DND-41 (cell line): Measurements from ENCODE around the gene SOX2.
"Not testable (repeated sequence)": the region's sequence is repeated elsewhere in the genome, so short reads cannot be mapped to it uniquely, and the experiment has no call there.

Source experiments
- ATAC-seq: fragments of 200-7000 bp; cut with Tn5 transposase; 3 replicates; pipeline ENCODE4 v1.9.1; 2021; ENCODE audit warnings: low read depth; ENCODE audit not compliant: insufficient read depth
- DNase-seq: peaks from one replicate; pipeline ENCODE4 v3.0.0-alpha.2; 2020
- H2AFZ ChIP-seq: 2 replicates; pipeline ENCODE4 v1.6.0; 2012; ENCODE audit warnings: low read depth, low read length
- H3K27ac ChIP-seq: 2 replicates; pipeline ENCODE4 v1.5.1; 2012; ENCODE audit warnings: low read length, inconsistent platforms
- H3K27me3 ChIP-seq: fragments of 200-600 bp; sonication (generic); 2 replicates; pipeline ENCODE4 v1.6.0; 2012; ENCODE audit warnings: low read length, mild to moderate bottlenecking, inconsistent platforms; ENCODE audit not compliant: insufficient read depth, poor library complexity
- H3K36me3 ChIP-seq: 2 replicates; pipeline ENCODE4 v1.5.1; 2012; ENCODE audit warnings: low read length, inconsistent platforms; ENCODE audit not compliant: insufficient read depth
- H3K4me1 ChIP-seq: 2 replicates; pipeline ENCODE4 v1.5.1; 2012; ENCODE audit warnings: mild to moderate bottlenecking, low read length; ENCODE audit not compliant: insufficient read depth
- H3K4me2 ChIP-seq: 2 replicates; pipeline ENCODE4 v1.6.0; 2012; ENCODE audit warnings: mild to moderate bottlenecking, moderate library complexity, low read length, inconsistent platforms; ENCODE audit not compliant: insufficient read depth
- H3K4me3 ChIP-seq, 2 experiments: fragments of 200-600 bp in 1 of 2; shearing (Covaris generic) in 1 of 2; 2 replicates each; pipeline ENCODE4 v1.5.1; 2012 to 2016; ENCODE audit warnings: inconsistent platforms in 2 of 2, low read length in 2 of 2, mild to moderate bottlenecking in 2 of 2, low read depth in 1 of 2, moderate library complexity in 1 of 2
- H3K79me2 ChIP-seq: 2 replicates; pipeline ENCODE4 v1.6.0; 2012; ENCODE audit warnings: low read length, inconsistent platforms; ENCODE audit not compliant: insufficient read depth
- H3K9ac ChIP-seq: 2 replicates; pipeline ENCODE4 v1.6.0; 2012; ENCODE audit warnings: low read depth, mild to moderate bottlenecking, inconsistent platforms, low read length, moderate library complexity
- H3K9me3 ChIP-seq: 2 replicates; pipeline ENCODE4 v1.5.1; 2012; ENCODE audit warnings: low read length, moderate library complexity, mild to moderate bottlenecking, inconsistent platforms; ENCODE audit not compliant: insufficient read depth, severe bottlenecking
- H4K20me1 ChIP-seq: 2 replicates; pipeline ENCODE4 v1.6.0; 2012; ENCODE audit warnings: low read length; ENCODE audit not compliant: insufficient read depth
- EZH2 ChIP-seq: IDR thresholded peaks from 3 replicates; pipeline ENCODE4 v1.6.1; 2012; ENCODE audit warnings: borderline replicate concordance, low read depth, mild to moderate bottlenecking, moderate library complexity, low read length, inconsistent platforms; ENCODE audit not compliant: severe bottlenecking
- TF ChIP-seq, protein P1 (sequence below): IDR thresholded peaks from 2 replicates; pipeline ENCODE4 v1.5.1; 2012; ENCODE audit warnings: borderline replicate concordance, low read length, moderate library complexity, mild to moderate bottlenecking; ENCODE audit not compliant: poor library complexity, severe bottlenecking; ENCODE audit errors: extremely low read depth

SOX2 gene

DNA sequence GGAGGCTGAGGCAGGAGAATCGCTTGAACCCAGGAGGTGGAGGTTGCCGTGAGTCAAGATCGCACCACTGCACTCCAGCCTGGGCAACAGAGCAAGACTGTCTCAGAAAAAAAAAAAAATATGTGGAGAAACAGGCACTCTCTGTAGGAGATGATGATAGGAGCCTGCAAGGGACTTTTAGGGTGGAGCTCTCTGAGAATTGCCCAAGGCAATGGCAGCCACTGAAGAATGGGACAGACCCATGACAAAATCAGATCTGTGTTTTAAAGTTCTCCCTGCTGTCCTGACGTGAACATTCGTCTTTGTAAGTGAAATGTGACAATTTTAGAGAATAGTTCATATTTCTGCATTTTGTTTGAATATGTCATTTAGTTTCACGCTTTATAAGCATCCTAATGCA lies 50.2 kb downstream of the SOX2 start:
- no peak overlapping the region for H3K9ac ChIP-seq
- ATAC-seq: no peak
- no peaks in the 10 kb centered on the region for H3K27me3 ChIP-seq
- no peaks in the 10 kb centered on the region for H3K4me1 ChIP-seq
- no peak overlapping the region for H2AFZ ChIP-seq
- DNase-seq: no peak
- H3K79me2 ChIP-seq: no peaks in the 10 kb centered on the region
- TF ChIP-seq, protein P1, sequence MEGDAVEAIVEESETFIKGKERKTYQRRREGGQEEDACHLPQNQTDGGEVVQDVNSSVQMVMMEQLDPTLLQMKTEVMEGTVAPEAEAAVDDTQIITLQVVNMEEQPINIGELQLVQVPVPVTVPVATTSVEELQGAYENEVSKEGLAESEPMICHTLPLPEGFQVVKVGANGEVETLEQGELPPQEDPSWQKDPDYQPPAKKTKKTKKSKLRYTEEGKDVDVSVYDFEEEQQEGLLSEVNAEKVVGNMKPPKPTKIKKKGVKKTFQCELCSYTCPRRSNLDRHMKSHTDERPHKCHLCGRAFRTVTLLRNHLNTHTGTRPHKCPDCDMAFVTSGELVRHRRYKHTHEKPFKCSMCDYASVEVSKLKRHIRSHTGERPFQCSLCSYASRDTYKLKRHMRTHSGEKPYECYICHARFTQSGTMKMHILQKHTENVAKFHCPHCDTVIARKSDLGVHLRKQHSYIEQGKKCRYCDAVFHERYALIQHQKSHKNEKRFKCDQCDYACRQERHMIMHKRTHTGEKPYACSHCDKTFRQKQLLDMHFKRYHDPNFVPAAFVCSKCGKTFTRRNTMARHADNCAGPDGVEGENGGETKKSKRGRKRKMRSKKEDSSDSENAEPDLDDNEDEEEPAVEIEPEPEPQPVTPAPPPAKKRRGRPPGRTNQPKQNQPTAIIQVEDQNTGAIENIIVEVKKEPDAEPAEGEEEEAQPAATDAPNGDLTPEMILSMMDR: no peak
- no peak for TF ChIP-seq EZH2
- no peaks in the 10 kb centered on the region for H3K36me3 ChIP-seq
- H3K4me3 ChIP-seq: no peak overlapping the region
- H4K20me1 ChIP-seq: no peaks in the 10 kb centered on the region
- H3K27ac ChIP-seq: no peak overlapping the region
- no peaks in the 10 kb centered on the region for H3K9me3 ChIP-seq
- H3K4me2 ChIP-seq: no peak overlapping the region

DNA sequence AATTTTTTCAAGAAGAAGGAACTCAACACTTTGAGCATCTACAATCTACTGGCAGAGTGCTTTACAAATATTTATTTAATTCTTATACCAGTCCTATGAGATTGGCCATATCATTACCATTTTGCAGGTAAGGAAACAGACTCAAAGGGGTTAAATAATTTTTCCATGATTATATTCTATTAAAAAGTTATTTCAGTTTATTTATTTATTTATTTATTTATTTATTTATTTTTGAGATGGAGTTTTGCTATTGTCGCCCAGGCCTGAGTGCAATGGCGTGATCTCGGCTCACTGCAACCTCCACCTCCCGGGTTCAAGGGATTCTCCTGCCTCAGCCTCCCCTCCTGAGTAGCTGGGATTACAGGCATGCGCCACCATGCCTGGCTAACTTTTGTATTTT lies 52.3 kb downstream of the SOX2 start:
- not testable (repeated sequence) for H3K79me2 ChIP-seq, H3K27me3 ChIP-seq, H3K9me3 ChIP-seq, H4K20me1 ChIP-seq, H3K4me2 ChIP-seq, DNase-seq, H3K36me3 ChIP-seq, H2AFZ ChIP-seq, H3K4me3 ChIP-seq, H3K27ac ChIP-seq, H3K4me1 ChIP-seq, ATAC-seq, H3K9ac ChIP-seq
